Activated CD8-positive, alpha-beta T cell treated with anti-CD3 and anti-CD28 coated beads for 36 hours (primary cell): ENCODE data around the gene PEX19. TPM values are rescaled to one million over a fixed set of nuclear protein-coding genes. Genes with fewer than 3 reads are reported as not detected.

Experiments used
- ATAC-seq: fragments of 200-7000 bp; cut with Tn5 transposase; one replicate; pipeline ENCODE4 v1.10.0; 2021; ENCODE audit warnings: mild to moderate bottlenecking, moderate library complexity
- CTCF ChIA-PET: fragments of 350-600 bp; sonication (Branson Sonifier 250); formaldehyde crosslinking; loops from one replicate; lab custom pipeline; 2021; ENCODE audit warnings: antibody characterized with exemption; lab: Charles Lee
- POLR2A ChIA-PET: fragments of 350-600 bp; sonication (Branson Sonifier 250); formaldehyde crosslinking; loops from one replicate; lab custom pipeline; 2021; ENCODE audit warnings: antibody characterized with exemption; lab: Charles Lee
- DNase-seq: peaks from one replicate; pipeline ENCODE4 v3.0.0-alpha.2; 2020
- H3K27ac Mint-ChIP-seq: one replicate; pipeline ENCODE4 v1.8.0; 2021; ENCODE audit warnings: mild to moderate bottlenecking, mixed read lengths
- H3K27me3 Mint-ChIP-seq: one replicate; pipeline ENCODE4 v1.8.0; 2021; ENCODE audit warnings: mixed read lengths
- H3K36me3 Mint-ChIP-seq: one replicate; pipeline ENCODE4 v1.8.0; 2021; ENCODE audit warnings: low read depth, mixed read lengths
- H3K4me1 Mint-ChIP-seq: one replicate; pipeline ENCODE4 v1.8.0; 2021; ENCODE audit warnings: low read depth, mixed read lengths
- H3K4me3 Mint-ChIP-seq: one replicate; pipeline ENCODE4 v1.8.0; 2021; ENCODE audit warnings: mild to moderate bottlenecking, moderate library complexity, mixed read lengths
- H3K9me3 Mint-ChIP-seq: one replicate; pipeline ENCODE4 v1.8.0; 2021; ENCODE audit warnings: mixed read lengths
- intact Hi-C: fragments of 100-400 bp; cut with micrococcal nuclease; formaldehyde crosslinking; loops from one replicate; pipeline ENCODE4 v1.10.0; 2022
- total RNA-seq, 2 experiments: library from RNA; stranded (reverse); gene quantifications; one replicate each; pipeline ENCODE4 v1.2.3, GENCODE V29; 2021
- TF ChIP-seq, protein P1 (sequence below): fragments of 200-600 bp; IDR thresholded peaks from one replicate; pipeline ENCODE4 v1.8.0; 2022; ENCODE audit warnings: antibody characterized with exemption, mild to moderate bottlenecking

The PEX19 gene
- total RNA-seq, 2 experiments from 2014 or later, result 52.9 to 56.9 TPM

- DNase-seq (no peak), ATAC-seq (no peak)
- CTCF ChIA-PET, result interaction anchor here (0.7 to 7.7 kb wide), 6 partner anchors 8 to 52 kb away, joined by 3 to 42 read pairs (median 4); no protein-coding TSS in a partner anchor
- intact Hi-C loops, result no loop called here
- POLR2A ChIA-PET, result interaction anchor here (1.1 kb wide), 2 partner anchors 32 to 46 kb away, joined by 3 read pairs; partner anchors contain the start of gene PEX19
- Mint-ChIP-seq H3K36me3 (peaks cover 43% of the 10 kb centered on the region), H3K27me3 (no peaks in the 10 kb centered on the region), H3K4me3 (no peak overlapping the region), H3K9me3 (no peaks in the 10 kb centered on the region), H3K4me1 (peaks cover 16% of the 10 kb centered on the region), H3K27ac (no peak overlapping the region)
- TF ChIP-seq, protein P1, sequence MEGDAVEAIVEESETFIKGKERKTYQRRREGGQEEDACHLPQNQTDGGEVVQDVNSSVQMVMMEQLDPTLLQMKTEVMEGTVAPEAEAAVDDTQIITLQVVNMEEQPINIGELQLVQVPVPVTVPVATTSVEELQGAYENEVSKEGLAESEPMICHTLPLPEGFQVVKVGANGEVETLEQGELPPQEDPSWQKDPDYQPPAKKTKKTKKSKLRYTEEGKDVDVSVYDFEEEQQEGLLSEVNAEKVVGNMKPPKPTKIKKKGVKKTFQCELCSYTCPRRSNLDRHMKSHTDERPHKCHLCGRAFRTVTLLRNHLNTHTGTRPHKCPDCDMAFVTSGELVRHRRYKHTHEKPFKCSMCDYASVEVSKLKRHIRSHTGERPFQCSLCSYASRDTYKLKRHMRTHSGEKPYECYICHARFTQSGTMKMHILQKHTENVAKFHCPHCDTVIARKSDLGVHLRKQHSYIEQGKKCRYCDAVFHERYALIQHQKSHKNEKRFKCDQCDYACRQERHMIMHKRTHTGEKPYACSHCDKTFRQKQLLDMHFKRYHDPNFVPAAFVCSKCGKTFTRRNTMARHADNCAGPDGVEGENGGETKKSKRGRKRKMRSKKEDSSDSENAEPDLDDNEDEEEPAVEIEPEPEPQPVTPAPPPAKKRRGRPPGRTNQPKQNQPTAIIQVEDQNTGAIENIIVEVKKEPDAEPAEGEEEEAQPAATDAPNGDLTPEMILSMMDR, result no peak
Measured at GRCh38 chr1:160238408-160238807, 46.5 kb downstream of the PEX19 start.

GRCh38 chr1:160237558-160237957 lies 47.4 kb downstream of the PEX19 start:
- ChIA-PET POLR2A (interaction anchor here (0.6 to 1.1 kb wide), 2 partner anchors 18 to 31 kb away, joined by 3 read pairs; no protein-coding TSS in a partner anchor), CTCF (interaction anchor here (7.7 kb wide), 1 partner anchor 53 kb away, joined by 42 read pairs; no protein-coding TSS in a partner anchor)
- no peak overlapping the region for H3K27ac Mint-ChIP-seq
- intact Hi-C loops, result no loop called here
- H3K4me1 Mint-ChIP-seq, result peaks cover 17% of the 10 kb centered on the region
- DNase-seq (no peak), ATAC-seq (no peak)
- TF ChIP-seq, protein P1, result no peak
- peaks cover 42% of the 10 kb centered on the region for H3K36me3 Mint-ChIP-seq
- H3K4me3 Mint-ChIP-seq, result no peak overlapping the region
- H3K9me3 Mint-ChIP-seq, result no peaks in the 10 kb centered on the region
- no peaks in the 10 kb centered on the region for H3K27me3 Mint-ChIP-seq

DNA sequence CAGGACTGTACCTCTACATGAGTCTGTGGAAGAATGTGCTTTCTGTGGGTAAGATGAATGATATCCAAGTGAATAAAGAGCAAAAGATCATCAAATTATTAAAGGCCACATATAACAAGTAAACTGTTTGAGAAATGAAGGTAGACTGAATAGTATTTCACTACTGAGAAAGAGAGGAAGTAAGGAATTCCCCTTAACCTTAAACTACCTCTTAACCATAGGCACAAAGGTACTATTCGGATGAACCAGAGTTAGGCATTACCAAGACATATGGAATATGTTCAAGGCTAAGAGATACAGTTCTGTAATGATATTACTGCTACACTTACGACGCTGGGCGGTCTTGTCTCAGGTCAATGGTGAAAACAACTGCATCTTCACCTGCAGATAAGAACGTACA lies 48.1 kb downstream of the PEX19 start:
- Mint-ChIP-seq H3K4me1 (peaks cover 17% of the 10 kb centered on the region), H3K4me3 (no peak overlapping the region), H3K27ac (peak overlapping the region; percentile 45), H3K9me3 (no peaks in the 10 kb centered on the region), H3K27me3 (no peaks in the 10 kb centered on the region), H3K36me3 (peaks cover 39% of the 10 kb centered on the region)
- ChIA-PET CTCF (no interaction called here), POLR2A (interaction anchor here (0.6 kb wide), 1 partner anchor 17 kb away, joined by 3 read pairs; no protein-coding TSS in a partner anchor)
- intact Hi-C loops, result no loop called here
- ATAC-seq (no peak), DNase-seq (no peak)
- TF ChIP-seq, protein P1, result no peak

GRCh38 chr1:160232911-160233310 lies 52.0 kb downstream of the PEX19 start:
- no peaks in the 10 kb centered on the region for H3K9me3 Mint-ChIP-seq
- no peak for ATAC-seq
- CTCF ChIA-PET, result interaction anchor here (1.2 to 2.4 kb wide), 8 partner anchors 13 to 186 kb away, joined by 3 to 10 read pairs (median 4); no protein-coding TSS in a partner anchor
- no peak overlapping the region for H3K27ac Mint-ChIP-seq
- peaks cover 17% of the 10 kb centered on the region for H3K4me1 Mint-ChIP-seq
- no peak overlapping the region for H3K4me3 Mint-ChIP-seq
- H3K36me3 Mint-ChIP-seq, result peaks cover 33% of the 10 kb centered on the region
- no peaks in the 10 kb centered on the region for H3K27me3 Mint-ChIP-seq
- intact Hi-C loops, result no loop called here
- POLR2A ChIA-PET, result interaction anchor here (0.7 kb wide), 2 partner anchors 29 to 99 kb away, joined by 3 read pairs; no protein-coding TSS in a partner anchor
- TF ChIP-seq, protein P1, result no peak
- no peak for DNase-seq

DNA sequence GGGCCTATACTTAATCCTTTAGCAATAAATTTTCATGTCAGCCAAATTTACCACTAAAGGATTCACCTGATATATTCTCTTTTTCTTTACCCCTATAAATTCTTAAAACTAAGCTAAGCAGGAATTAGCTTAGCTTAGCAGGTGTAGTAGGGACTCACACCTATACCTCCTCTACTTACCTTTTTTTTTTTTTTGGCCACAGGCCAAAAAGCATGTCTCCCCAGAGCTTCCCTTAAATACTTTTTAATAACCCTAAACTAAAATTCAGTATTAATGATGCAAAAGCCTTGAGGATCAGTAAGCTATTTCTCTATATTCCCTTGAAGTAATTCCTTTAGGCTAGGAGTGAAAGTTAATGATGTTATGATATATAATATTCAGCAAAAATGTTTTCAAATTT lies 56.5 kb downstream of the PEX19 start:
- no peaks in the 10 kb centered on the region for H3K9me3 Mint-ChIP-seq
- H3K4me3 Mint-ChIP-seq, result no peak overlapping the region
- no peak for ATAC-seq
- H3K27me3 Mint-ChIP-seq, result no peaks in the 10 kb centered on the region
- intact Hi-C loops, result no loop called here
- peaks cover 2% of the 10 kb centered on the region for H3K4me1 Mint-ChIP-seq
- no peak overlapping the region for H3K27ac Mint-ChIP-seq
- ChIA-PET CTCF (interaction anchor here (0.6 to 3.2 kb wide), 7 partner anchors 23 to 150 kb away, joined by 3 to 18 read pairs (median 5); no protein-coding TSS in a partner anchor), POLR2A (interaction anchor here (0.8 to 2.1 kb wide), 3 partner anchors 8 to 63 kb away, joined by 3 to 9 read pairs (median 3); no protein-coding TSS in a partner anchor)
- DNase-seq, result no peak
- TF ChIP-seq, protein P1, result no peak
- peaks cover 19% of the 10 kb centered on the region for H3K36me3 Mint-ChIP-seq
